Endothelial cell of umbilical vein (primary cell): ENCODE data around the gene FLRT1. TPM values are rescaled to one million over a fixed set of nuclear protein-coding genes. Genes with fewer than 3 reads are reported as not detected.

ENCODE experiments used
- BruUV-seq: library from RNA; stranded (reverse); fragments of 400-500 nt; replicated peaks from 2 replicates; lab custom pipeline; 2021; lab: Mats Ljungman, UMichigan
- CTCF ChIA-PET: fragments of 300-600, 350-600 bp; sonication (Branson Sonifier 250); formaldehyde crosslinking; loops from one replicate; lab custom pipeline; 2021; ENCODE audit warnings: antibody characterized with exemption, inconsistent platforms; lab: Charles Lee
- POLR2A ChIA-PET: fragments of 300-600, 350-600 bp; sonication (Branson Sonifier 250); formaldehyde crosslinking; loops from one replicate; lab custom pipeline; 2021; ENCODE audit warnings: antibody characterized with exemption, inconsistent platforms; lab: Charles Lee
- DNase-seq: peaks from one replicate; pipeline ENCODE4 v3.0.0-alpha.2; 2011; ENCODE audit warnings: low read depth, low spot score
- FAIRE-seq: peaks from 2 replicates; lab custom pipeline; 2011; peaks lifted over from hg19 to GRCh38; lab: Jason Lieb, UNC
- H2AFZ ChIP-seq: 2 replicates; pipeline ENCODE4 v1.6.0; 2012; ENCODE audit warnings: low read depth, low read length, control low read depth, inconsistent platforms
- H3K27ac ChIP-seq: 2 replicates; pipeline ENCODE4 v1.5.1; 2011; ENCODE audit warnings: low read depth, mild to moderate bottlenecking, control low read depth, low read length, moderate library complexity; ENCODE audit not compliant: insufficient read depth
- H3K27me3 ChIP-seq, 2 experiments: 2 replicates each; pipeline versions ENCODE4 v1.6.0 to v1.6.1; 2011; ENCODE audit warnings: low read length in 2 of 2, mixed read lengths in 1 of 2; ENCODE audit not compliant: control insufficient read depth in 2 of 2, insufficient read depth in 2 of 2
- H3K36me3 ChIP-seq, 2 experiments: 2 replicates in 1 of 2; 3 replicates in 1 of 2; pipeline ENCODE4 v1.5.1; 2011; ENCODE audit warnings: low read length in 2 of 2, mild to moderate bottlenecking in 1 of 2, moderate library complexity in 1 of 2; ENCODE audit not compliant: control insufficient read depth in 2 of 2, insufficient read depth in 2 of 2; ENCODE audit errors: extremely low read depth in 1 of 2
- H3K4me1 ChIP-seq: 3 replicates; pipeline ENCODE4 v1.5.1; 2011; ENCODE audit warnings: mild to moderate bottlenecking, low read length; ENCODE audit not compliant: control insufficient read depth, insufficient read depth; ENCODE audit errors: extremely low read depth
- H3K4me2 ChIP-seq: 2 replicates; pipeline ENCODE4 v1.6.1; 2011; ENCODE audit warnings: low read length, control low read depth, mixed read lengths; ENCODE audit not compliant: insufficient read depth
- H3K4me3 ChIP-seq, 3 experiments: fragments of 200-600 bp in 1 of 3; sonication (generic), shearing (Covaris generic) in 1 of 3; replicated peaks in 1 of 3; 2 replicates each; pipeline ENCODE4 v1.5.1; 2011 to 2016; ENCODE audit warnings: control low read depth in 3 of 3, low read length in 3 of 3, mild to moderate bottlenecking in 2 of 3, inconsistent platforms in 1 of 3, low read depth in 1 of 3, moderate library complexity in 1 of 3; ENCODE audit not compliant: insufficient read depth in 1 of 3
- H3K79me2 ChIP-seq: 2 replicates; pipeline ENCODE4 v1.6.0; 2012; ENCODE audit warnings: low read length, inconsistent platforms; ENCODE audit not compliant: control insufficient read depth, insufficient read depth
- H3K9ac ChIP-seq: replicated peaks from 2 replicates; pipeline ENCODE3; 2011; ENCODE audit warnings: low read length, control low read depth; ENCODE audit not compliant: insufficient read depth; ENCODE audit errors: extremely low read depth
- H3K9me1 ChIP-seq: replicated peaks from 3 replicates; pipeline ENCODE4 v1.6.0; 2011; ENCODE audit warnings: mild to moderate bottlenecking, low read length; ENCODE audit not compliant: control insufficient read depth, insufficient read depth; ENCODE audit errors: extremely low read depth
- H3K9me3 ChIP-seq: replicated peaks from 2 replicates; pipeline ENCODE4 v1.5.1; 2012; ENCODE audit warnings: low read length, inconsistent platforms; ENCODE audit not compliant: control insufficient read depth, insufficient read depth
- H4K20me1 ChIP-seq: replicated peaks from 2 replicates; pipeline ENCODE3; 2011; ENCODE audit warnings: mild to moderate bottlenecking, low read length; ENCODE audit not compliant: control insufficient read depth, insufficient read depth; ENCODE audit errors: extremely low read depth
- CTCF ChIP-seq, 2 donors: IDR thresholded peaks; 1 replicate in 1 of 2; 2 replicates in 1 of 2; pipeline ENCODE4 v1.5.1; 2011; ENCODE audit warnings: low read length in 2 of 2, mild to moderate bottlenecking in 2 of 2, moderate library complexity in 2 of 2, control low read depth in 1 of 2, inconsistent platforms in 1 of 2, low read depth in 1 of 2; ENCODE audit not compliant: insufficient read depth in 1 of 2; ENCODE audit errors: extremely low read depth in 1 of 2
- EZH2 ChIP-seq: IDR thresholded peaks from 2 replicates; pipeline ENCODE4 v1.6.1; 2012; ENCODE audit warnings: borderline replicate concordance, low read depth, mild to moderate bottlenecking, moderate library complexity, low read length, inconsistent platforms; ENCODE audit not compliant: severe bottlenecking
- FOS ChIP-seq: IDR thresholded peaks from 2 replicates; pipeline ENCODE4 v1.6.1; 2011; ENCODE audit warnings: mild to moderate bottlenecking, low read length, moderate library complexity, borderline replicate concordance; ENCODE audit not compliant: insufficient read depth
- GATA2 ChIP-seq: IDR thresholded peaks from 2 replicates; pipeline ENCODE4 v1.7.0; 2011; ENCODE audit warnings: low read depth, mild to moderate bottlenecking, moderate library complexity, mixed read lengths, low read length; ENCODE audit not compliant: insufficient read length, insufficient read depth
- JUN ChIP-seq: IDR thresholded peaks from 2 replicates; pipeline ENCODE4 v1.6.1; 2011; ENCODE audit warnings: borderline replicate concordance, low read depth; ENCODE audit not compliant: insufficient read length, insufficient read depth
- MYC ChIP-seq: IDR thresholded peaks from one replicate; pipeline ENCODE4 v1.6.1; 2011; ENCODE audit warnings: mild to moderate bottlenecking, low read depth, low read length
- POLR2A ChIP-seq: IDR thresholded peaks from 2 replicates; pipeline ENCODE4 v1.6.1; 2012; ENCODE audit warnings: low read depth, mild to moderate bottlenecking, control low read depth, low read length
- POLR2AphosphoS5 ChIP-seq: IDR thresholded peaks from 2 replicates; pipeline ENCODE4 v1.6.1; 2012; ENCODE audit warnings: low read depth, mild to moderate bottlenecking, control low read depth, low read length, moderate library complexity; ENCODE audit not compliant: insufficient read depth
- dilution Hi-C: fragments of 300-500 bp; cut with MboI; formaldehyde crosslinking; loops from one replicate; pipeline ENCODE4 v1.15.0; 2019; ENCODE audit warnings: low sequenced_read_pairs; ENCODE audit not compliant: extremely low pct_ligation_motif_present
- intact Hi-C: fragments of 100-400 bp; cut with micrococcal nuclease; formaldehyde crosslinking; loops from one replicate; pipeline ENCODE4 v1.10.0; 2022
- polyA plus RNA-seq, 4 experiments: library from polyadenylated mRNA; depleted of rRNA in 3 of 4; stranded (reverse) in 3 of 4; unstranded in 1 of 4; fragments of >200 nt; gene quantifications; 2 replicates each; pipeline versions ENCODE4 v1.2.1 to v1.2.3, GENCODE V29; 2011 to 2012; ENCODE audit warnings: missing spikeins in 1 of 4
- total RNA-seq: library from RNA; stranded (reverse); gene quantifications from 2 replicates; pipeline ENCODE4 v1.2.3, GENCODE V29; 2021
- TF ChIP-seq, protein P1 (sequence below): IDR thresholded peaks from 2 replicates; pipeline ENCODE4 v1.6.1; 2011; ENCODE audit not compliant: insufficient read depth, insufficient read length

FLRT1 gene
- total and polyA plus RNA-seq, 2 donors (not counting 3 experiments of a cell fraction or from before 2014, with no cell fraction given) = not detected

DNA sequence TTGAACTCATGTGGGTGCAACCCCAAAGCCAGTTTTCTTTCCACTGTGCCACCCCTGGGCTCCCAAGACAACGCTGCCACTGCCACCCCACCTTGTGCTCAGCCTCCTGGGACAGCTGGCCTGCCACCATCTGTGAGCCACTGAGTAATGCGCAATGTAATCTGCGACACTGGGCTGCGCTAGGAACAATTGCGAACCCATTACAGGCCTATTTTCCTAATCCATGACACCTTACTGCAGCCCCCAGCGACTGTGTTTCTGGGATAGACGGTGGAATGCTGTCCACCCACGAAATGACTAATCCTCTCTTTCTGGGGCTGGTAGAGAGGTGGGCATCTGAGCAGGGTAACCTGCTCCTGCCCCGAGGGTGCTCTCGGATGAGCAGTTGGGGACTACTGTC lies 22.2 kb downstream of the FLRT1 start:
- Histone ChIP-seq H3K4me3 (no peak overlapping the region), H3K4me2 (no peak overlapping the region), H3K9me3 (no peaks in the 10 kb centered on the region), H3K27me3 (no peaks in the 10 kb centered on the region), H3K9me1 (no peaks in the 10 kb centered on the region), H3K4me1 (peaks cover 4% of the 10 kb centered on the region), H3K9ac (no peak overlapping the region), H2AFZ (no peak overlapping the region), H3K27ac (no peak overlapping the region), H3K36me3 (no peaks in the 10 kb centered on the region), H3K79me2 (no peaks in the 10 kb centered on the region), H4K20me1 (no peaks in the 10 kb centered on the region)
- no TSS peak for BruUV-seq
- no peak for TF ChIP-seq EZH2
- TF ChIP-seq CTCF (IDR thresholded peaks at IDR 0.05; ENCODE audit: extremely low read depth in 1 of 2, insufficient read depth in 1 of 2, low read depth in 1 of 2, low read length in 2 of 2) = no peak
- TF ChIP-seq, protein P1, sequence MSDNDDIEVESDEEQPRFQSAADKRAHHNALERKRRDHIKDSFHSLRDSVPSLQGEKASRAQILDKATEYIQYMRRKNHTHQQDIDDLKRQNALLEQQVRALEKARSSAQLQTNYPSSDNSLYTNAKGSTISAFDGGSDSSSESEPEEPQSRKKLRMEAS = no peak
- TF ChIP-seq FOS = no peak
- TF ChIP-seq GATA2 = no peak
- TF ChIP-seq POLR2A = no peak
- TF ChIP-seq MYC = no peak
- TF ChIP-seq JUN = no peak
- no peak for TF ChIP-seq POLR2AphosphoS5
- ChIA-PET CTCF (no interaction called here), POLR2A (no interaction called here)
- dilution Hi-C loops = no loop called here
- no peak for FAIRE-seq
- intact Hi-C loops = no loop called here
- no peak for DNase-seq
